GM21447 (cell line): ENCODE measurements around the gene KRT23.

Experiments used
- ATAC-seq: cut with Tn5 transposase; IDR thresholded peaks from one replicate; pipeline ENCODE4 v1.9.1; 2021; ENCODE audit not compliant: unreplicated experiment

KRT23 gene

GRCh38 chr17:40937384-40937819 is at the start of gene KRT23:
KRT23 (minus strand) TSS chr17:40937646; CDS start chr17:40936603, 1,043 bp downstream.
- ATAC-seq, result no peak

GRCh38 chr17:40986920-40987319 is 49.5 kb upstream of the KRT23 start:
- ATAC-seq, result no peak

- ATAC-seq, result no peak
These were observed 46.8 kb upstream of the KRT23 start, which contains the start of gene KRT40 for GRCh38 chr17:40984226-40984625. KRT40 (minus strand) TSS chr17:40984326; CDS start chr17:40984273, 53 bp downstream.

GRCh38 chr17:40981115-40981514 is 43.7 kb upstream of the KRT23 start:
- ATAC-seq, result no peak

GRCh38 chr17:40980596-40980995 is 43.1 kb upstream of the KRT23 start:
- no peak for ATAC-seq

GRCh38 chr17:40980117-40980516 is 42.7 kb upstream of the KRT23 start:
- no peak for ATAC-seq

- no peak for ATAC-seq
These were observed 41.2 kb upstream of the KRT23 start for GRCh38 chr17:40978575-40979151.

GRCh38 chr17:40975516-40975915 is 38.1 kb upstream of the KRT23 start:
- ATAC-seq, result no peak

GRCh38 chr17:40974366-40974765 is 36.9 kb upstream of the KRT23 start:
- ATAC-seq, result no peak

- no peak for ATAC-seq
These were observed 30.1 kb upstream of the KRT23 start for GRCh38 chr17:40967582-40967981.

- ATAC-seq, result no peak
These were observed 29.4 kb upstream of the KRT23 start, which contains the start of gene KRT39 for GRCh38 chr17:40966848-40967247. KRT39 (minus strand) TSS chr17:40966948; CDS start chr17:40966856, 92 bp downstream.

GRCh38 chr17:40963838-40964237 is 26.4 kb upstream of the KRT23 start:
- no peak for ATAC-seq

- no peak for ATAC-seq
These were observed 24.7 kb upstream of the KRT23 start for GRCh38 chr17:40962059-40962561.

- ATAC-seq, result no peak
These were observed 24.1 kb upstream of the KRT23 start for GRCh38 chr17:40961591-40961990.

GRCh38 chr17:40960144-40960543 is 22.7 kb upstream of the KRT23 start:
- ATAC-seq, result no peak

GRCh38 chr17:40958086-40958953 is 20.9 kb upstream of the KRT23 start:
- ATAC-seq, result no peak

GRCh38 chr17:40956401-40957254 is 19.2 kb upstream of the KRT23 start:
- ATAC-seq, result no peak

- ATAC-seq, result no peak
These were observed 16.4 kb upstream of the KRT23 start for GRCh38 chr17:40953881-40954280.

- ATAC-seq, result no peak
These were observed 15.2 kb upstream of the KRT23 start for GRCh38 chr17:40952661-40953060.

- ATAC-seq, result no peak
These were observed 14.7 kb upstream of the KRT23 start for GRCh38 chr17:40952154-40952553.

GRCh38 chr17:40951011-40951622 is 13.7 kb upstream of the KRT23 start:
- no peak for ATAC-seq
